ENCODE results near the gene C20orf144.
"Not testable (repeated sequence)": the region's sequence is repeated elsewhere in the genome, so short reads cannot be mapped to it uniquely, and the experiment has no call there.

C20orf144 gene

DNA sequence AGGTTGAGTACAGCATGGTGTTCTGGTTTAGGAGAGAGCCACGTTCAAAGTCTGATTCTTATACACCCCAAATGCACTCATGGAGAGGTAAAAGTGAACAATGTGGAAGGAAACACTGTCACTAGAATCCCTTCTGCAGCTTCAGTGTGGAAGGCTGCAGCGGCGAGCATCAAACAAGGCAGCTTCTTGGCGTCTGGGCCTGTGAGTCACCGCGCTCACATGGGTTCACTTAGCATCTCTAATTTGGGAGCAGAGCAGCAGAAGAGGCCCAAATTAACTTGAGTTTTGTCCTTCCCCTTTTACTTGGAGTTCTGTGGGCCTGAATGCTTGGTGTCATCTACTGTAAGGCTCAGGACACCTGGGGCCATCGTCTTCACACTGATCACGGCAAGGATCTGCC, 35.0 kb downstream of the C20orf144 start:
- no peak for DNase-seq

DNA sequence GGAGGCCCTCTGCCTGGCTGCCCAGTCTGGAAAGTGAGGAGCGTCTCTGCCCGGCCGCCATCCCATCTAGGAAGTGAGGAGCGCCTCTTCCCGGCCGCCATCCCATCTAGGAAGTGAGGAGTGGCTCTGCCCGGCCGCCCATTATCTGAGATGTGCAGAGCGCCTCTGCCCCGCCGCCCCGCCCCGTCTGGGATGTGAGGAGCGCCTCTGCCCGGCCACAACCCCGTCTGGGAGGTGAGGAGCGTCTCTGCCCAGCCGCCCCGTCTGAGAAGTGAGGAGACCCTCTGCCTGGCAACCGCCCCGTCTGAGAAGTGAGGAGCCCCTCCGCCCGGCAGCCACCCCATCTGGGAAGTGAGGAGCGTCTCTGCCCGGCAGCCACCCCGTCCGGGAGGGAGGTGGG, 36.8 kb downstream of the C20orf144 start:
- DNase-seq = not testable (repeated sequence)

DNA sequence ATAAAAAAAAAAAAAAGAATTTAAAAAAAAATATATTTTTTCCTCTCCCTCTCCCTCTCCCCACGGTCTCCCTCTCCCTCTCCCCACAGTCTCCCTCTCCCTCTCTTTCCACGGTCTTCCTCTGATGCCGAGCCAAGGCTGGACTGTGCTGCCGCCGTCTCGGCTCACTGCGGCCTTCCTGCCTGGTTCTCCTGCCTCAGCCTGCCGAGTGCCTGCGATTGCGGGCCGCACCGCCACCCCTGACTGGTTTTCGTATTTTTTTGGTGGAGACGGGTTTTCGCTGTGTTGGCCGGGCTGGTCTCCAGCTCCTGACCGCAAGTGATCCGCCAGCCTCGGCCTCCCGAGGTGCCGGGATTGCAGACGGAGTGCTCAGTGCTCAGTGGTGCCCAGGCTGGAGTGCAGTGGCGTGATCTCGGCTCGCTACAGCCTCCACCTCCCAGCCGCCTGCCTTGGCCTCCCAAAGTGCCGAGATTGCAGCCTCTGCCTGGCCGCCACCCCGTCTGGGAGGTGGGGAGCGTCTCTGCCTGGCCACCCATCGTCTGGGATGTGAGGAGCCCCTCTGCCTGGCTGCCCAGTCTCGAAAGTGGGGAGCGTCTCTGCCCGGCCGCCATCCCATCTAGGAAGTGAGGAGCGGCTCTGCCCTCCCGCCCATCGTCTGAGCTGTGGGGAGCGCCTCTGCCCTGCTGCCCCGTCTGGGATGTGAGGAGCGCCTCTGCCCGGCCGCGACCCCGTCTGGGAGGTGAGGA, 38.7 kb downstream of the C20orf144 start:
- not testable (repeated sequence) for DNase-seq

DNA sequence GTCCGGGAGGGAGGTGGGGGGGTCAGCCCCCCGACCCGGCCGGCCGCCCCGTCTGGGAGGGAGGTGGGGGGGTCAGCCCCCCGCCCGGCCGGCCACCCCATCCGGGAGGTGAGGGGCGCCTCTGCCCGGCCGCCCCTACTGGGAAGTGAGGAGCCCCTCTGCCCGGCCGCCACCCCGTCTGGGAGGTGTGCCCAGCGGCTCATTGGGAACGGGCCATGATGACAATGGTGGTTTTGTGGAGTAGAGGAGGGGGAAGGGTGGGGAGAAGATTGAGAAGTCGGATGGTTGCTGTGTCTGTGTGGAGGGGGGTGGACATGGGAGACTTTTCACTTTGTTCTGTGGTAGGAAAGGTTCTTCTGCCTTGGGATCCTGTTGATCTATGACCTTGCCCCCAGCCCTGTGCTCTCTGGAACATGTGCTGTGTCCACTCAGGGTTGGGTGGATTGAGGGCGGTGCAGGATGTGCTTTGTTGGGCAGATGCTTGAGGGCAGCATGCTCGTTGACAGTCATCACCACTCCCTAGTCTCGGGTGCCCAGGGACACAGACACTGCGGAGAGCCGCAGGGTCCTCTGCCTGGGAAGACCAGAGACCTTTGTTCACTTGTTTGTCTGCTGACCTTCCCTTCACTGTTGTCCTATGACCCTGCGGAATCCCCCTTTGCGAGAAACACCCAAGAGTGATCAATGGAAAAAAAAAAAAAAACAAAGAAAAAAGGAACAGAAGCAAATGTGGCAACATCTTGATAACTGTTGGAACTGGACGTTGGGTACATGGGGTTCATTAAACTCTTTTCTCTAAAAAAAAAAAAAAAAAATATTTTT, 39.7 kb downstream of the C20orf144 start:
- DNase-seq = no peak

DNA sequence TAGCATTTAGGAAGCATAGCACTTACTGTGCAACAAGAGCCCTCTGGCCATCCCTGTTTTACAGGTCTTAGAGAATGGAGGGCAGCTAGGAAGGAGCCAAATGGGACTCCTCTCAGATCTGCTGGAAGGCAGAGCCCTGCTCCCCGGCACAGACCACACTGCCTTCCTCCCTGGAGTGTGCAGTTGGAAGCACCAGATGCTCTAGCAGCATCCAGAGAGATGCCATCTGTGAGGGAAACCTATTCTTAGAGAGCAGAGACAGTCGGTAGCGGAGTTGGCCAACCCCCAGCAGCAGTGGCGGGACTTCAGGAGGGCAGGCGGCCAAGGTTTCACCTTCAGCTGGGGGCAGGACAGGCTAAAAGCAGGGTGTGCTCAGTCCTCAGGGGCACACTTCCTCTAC, 40.7 kb downstream of the C20orf144 start:
- peak; percentile 97 for DNase-seq

DNA sequence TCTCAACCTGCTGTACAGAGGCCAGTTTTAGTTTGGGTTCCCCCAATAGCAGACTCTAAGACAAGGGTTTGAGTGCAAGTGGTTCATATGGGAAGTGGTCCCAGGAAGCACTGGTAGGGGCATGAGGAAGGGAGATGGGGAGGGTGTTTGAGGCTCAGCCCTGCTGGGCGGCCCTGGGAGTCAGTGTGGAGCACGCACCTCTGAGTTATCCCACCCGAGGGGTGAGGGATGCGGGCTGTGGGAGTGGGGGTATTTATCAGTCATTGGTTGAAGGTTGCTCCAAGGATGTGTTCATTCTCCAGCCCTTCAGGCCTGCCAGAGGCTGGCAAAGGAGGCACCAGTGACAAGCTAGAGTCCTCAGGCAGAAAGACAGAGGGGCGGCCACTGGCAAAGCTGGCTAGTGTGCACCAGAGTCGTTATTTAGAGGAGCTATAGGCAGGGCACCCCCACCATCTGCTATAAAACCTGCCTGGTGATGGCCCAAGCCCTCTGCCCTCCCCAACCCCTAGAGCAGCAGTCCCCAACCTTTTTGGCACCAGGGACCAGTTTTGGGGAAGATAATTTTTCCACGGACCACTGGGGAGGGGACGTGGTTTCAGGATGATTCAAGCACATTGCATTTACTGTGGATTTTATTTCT, 41.5 kb downstream of the C20orf144 start:
- no peak for DNase-seq

DNA sequence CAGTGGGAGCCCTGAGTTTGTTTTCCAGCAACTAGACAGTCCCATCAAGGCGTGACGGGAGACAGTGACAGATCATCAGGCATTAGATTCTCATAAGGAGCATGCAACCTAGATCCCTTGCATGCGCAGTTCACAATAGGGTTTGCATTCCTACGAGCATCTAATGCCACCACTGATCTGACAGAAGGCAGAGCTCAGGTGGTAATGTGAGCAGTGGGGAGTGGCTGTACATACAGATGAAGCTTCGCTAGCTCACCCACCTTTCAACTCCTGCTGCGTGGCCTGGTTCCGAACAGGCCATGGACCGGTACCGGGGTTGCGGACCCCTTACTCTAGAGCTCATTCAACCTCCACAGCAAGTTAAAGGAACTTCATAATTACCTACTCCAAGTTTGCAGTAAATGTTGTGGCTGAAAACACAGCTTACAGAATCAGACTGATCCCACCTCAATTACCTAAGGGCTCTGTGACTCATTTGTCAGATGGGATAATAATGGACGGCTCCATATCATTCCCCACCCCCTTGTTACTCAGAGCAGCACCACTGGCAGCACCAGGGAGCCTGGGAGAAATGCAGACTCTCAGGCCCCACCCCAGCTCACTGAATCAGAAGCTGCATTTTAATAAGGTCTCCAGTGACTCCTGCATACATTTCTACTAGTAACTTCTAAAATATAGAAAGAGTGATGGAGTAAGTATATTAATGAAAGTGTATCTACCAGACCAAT, 42.2 kb downstream of the C20orf144 start:
- no peak for DNase-seq

DNA sequence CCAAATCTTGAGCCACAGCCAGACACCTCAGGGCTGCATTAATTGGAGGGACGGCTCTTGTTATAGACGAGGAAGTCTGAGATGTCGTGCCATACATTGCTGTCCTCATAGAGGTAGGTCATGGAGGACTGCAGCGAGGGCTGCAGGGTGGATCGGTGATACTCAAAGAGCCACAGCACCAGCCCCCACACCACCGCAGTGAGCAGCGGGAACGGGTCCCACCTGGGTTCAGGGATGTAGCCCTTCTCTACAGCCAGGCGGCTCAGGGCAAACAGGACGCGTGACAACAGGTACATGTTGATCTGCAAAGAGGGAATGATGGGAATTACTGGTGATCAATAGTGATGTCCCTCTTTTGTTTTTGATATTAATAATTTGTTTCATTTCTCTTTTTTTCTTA, 45.5 kb downstream of the C20orf144 start:
- no peak for DNase-seq

DNA sequence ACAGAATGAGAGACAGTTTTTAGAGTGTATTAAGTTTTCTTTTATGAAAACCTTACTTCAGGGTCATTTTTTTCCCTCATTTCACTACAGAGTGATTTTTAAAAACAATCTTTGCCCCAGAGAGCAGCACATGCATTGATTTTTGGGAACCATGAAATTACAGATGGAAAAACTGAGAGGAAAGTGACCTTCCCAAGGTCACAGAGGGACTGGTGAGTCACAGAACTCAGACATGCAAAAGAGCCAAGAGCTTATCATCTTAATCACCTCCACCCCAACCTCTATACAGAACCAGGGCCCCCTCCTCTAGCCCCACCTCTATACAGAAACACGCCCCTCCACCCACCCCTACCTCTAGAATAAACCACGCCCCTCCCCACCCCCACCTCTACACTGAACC, 47.3 kb downstream of the C20orf144 start:
- no peak for DNase-seq

DNA sequence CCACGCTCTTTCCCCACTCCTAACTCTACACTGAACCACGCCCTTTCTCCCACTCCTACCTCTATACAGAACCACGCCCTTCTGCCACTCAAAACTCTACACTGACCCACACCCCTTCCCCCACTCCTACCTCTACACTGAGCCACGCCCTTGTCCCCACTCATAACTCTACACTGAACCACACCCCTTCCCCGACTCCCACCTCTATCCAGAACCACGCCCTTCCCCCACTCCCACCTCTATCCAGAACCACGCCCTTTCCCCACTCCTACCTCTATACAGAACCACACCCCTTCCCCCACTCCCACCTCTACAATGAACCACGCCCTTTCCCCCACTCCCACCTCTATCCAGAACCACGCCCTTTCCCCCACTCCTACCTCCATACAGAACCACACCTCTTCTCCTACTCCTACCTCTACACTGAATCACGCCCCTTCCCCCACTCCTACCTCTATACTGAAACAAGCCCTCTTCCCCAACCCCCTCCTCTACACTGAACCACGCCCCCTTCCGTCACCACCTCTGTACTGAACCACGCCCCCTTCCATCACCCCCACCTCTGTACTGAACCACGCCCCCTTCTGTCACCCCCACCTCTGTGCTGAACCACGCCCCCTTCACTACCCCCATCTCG, 47.9 kb downstream of the C20orf144 start:
- DNase-seq = no peak

DNA sequence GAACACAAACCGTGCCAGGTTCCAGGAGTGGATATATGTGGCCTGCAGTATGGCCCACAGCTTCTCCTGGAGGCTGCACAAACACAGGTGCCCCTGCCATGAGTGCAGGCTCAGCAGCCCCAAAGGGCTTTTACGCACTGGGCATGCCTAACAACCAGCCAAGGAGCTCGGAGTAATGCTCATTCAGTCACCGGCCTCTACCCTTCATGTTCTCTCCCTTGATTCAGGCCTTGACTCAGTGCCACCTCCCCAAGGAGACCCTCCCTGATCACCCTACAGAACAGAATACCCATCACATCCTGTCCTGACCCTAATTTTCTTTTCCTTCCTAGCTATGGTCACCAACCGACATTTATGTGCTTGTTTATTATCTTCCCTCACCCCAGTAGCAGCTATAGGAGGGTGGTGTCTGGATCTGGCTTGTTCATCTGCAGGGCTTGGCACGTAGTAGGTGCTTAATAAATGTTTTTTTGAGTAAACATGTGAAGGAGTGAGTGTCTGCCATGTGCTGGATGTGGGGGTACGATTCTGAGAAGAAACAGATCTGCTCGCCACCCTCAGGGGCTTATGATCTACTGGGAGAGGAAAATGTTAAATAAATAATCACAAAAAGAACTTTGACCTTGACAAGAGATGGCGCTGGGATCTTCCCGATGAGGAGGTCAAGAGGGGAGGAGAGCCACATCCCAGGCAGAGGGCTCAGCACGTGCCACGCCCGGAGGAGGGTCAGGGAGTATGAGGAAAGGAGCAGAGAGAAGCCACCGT, 48.7 kb downstream of the C20orf144 start:
- DNase-seq = no peak

DNA sequence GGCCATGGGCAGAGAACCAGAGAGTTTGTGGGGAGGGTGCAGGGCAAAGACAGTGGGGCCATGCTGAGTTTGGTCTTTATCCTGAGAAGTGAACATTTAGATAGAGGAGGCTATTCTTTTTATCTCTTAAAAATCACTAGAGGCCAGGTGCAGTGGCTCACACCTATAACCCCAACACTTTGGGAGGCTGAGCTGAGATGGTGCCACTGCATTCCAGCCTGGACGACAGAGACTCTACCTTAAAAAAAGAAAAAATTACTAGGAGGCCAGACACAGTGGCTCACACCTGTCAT, 49.3 kb downstream of the C20orf144 start:
- no peak for DNase-seq

All from NCI-H524 treated with DMSO at 0.1 percent for 48 hours (cell line).